Hindlimb muscle (tissue), 1 donor: ENCODE results near the gene STARD3NL. TPM values are rescaled to one million over a fixed set of nuclear protein-coding genes. Genes with fewer than 3 reads are reported as not detected.
"Not testable (repeated sequence)": the region's sequence is repeated elsewhere in the genome, so short reads cannot be mapped to it uniquely, and the experiment has no call there.

Experiments
- DNase-seq: peaks from one replicate; pipeline ENCODE4 v3.0.0-alpha.2; 2013
- polyA plus RNA-seq: library from polyadenylated mRNA; unstranded; fragments of 120-200 nt; gene quantifications from one replicate; pipeline ENCODE4 v1.2.1, GENCODE V29; 2013; ENCODE audit not compliant: insufficient read length

STARD3NL gene
- polyA plus RNA-seq, 1 donor, result 28.3 TPM

DNA sequence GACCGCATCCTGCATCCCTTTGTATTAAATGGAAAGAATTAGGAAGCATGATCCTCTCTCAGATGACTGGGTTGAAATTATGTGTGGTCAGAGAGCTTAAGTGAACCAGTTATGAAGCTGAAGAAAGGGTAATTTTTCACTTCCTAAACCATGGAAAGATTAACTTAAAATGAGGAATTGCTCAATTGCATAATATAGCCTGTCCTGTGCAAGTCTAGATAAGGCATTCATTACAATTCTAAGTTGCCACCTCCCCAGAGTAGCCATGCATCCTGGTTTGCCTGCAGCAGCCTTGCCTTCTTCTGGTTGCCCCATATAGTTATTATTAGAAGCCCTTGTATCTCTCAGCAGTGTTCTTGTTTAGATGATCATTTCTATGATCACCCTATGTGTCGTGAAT lies 45.3 kb downstream of the STARD3NL start:
- DNase-seq, result no peak

GRCh38 chr7:38224392-38224791 lies 46.3 kb downstream of the STARD3NL start:
- DNase-seq, result no peak

GRCh38 chr7:38229386-38229785 lies 51.3 kb downstream of the STARD3NL start:
- DNase-seq, result no peak

- DNase-seq, result no peak
Observed at GRCh38 chr7:38229884-38230642, 52.0 kb downstream of the STARD3NL start.

- DNase-seq, result no peak
Observed at GRCh38 chr7:38232502-38233366, 54.7 kb downstream of the STARD3NL start.

DNA sequence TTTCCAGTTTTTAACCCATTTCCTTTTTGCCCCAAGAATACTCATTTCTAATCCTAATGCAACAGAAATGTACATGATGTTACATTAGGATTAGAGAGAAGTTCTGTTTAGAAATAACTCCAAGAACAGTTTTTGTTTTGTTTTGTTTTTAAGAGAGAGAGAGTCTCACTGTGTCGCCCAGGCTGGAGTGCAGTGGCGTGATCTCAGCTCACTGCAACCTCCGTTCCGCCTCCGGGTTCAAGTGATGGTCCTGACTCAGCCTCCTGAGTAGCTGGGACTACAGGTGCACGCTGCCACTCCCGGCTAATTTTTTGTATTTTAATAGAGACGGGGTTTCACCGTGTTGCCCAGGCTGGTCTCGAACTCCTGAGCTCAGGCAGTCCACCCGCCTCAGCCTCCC lies 56.7 kb downstream of the STARD3NL start:
- DNase-seq, result not testable (repeated sequence)

DNA sequence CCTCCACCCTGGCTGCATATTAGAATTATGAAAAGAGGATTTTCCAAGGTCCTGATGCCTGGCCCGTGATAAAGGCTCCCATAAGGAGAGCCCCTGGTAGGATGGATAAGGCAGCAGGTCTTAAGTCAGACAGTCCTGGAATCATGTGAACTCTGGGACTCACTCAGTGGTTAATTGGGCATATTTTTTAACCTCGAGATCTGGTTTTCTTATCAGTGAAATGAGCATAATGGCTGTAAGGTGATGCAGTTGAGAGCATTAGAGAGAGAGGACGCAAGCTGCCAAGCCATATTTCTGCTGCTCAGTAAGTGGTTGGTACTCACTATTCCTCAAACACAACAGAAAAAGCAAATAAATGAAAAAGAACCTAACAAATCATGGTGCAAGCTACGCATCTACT lies 57.6 kb downstream of the STARD3NL start:
- DNase-seq, result no peak

- DNase-seq, result not testable (repeated sequence)
Observed at GRCh38 chr7:38239129-38239528, 61.1 kb downstream of the STARD3NL start.

DNA sequence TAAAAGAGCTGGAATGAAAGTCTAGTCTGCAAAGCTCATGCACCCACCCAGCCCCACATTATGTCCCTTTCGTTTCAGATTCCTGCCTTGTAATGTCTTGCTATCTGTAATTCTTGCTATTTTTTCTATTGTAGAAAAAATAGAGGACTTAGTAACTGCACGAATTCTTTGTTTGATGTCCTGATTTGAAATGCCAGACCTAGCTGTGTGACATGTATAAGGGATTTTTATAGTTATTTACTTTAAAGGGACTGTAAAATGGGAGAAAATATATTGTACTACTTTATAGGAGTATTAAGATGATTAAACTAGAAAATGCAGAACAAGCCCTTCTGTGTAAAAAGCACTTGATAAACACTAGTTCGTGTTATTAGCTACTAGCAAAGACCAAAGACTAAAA lies 63.0 kb downstream of the STARD3NL start:
- DNase-seq, result no peak

- DNase-seq, result no peak
Observed at GRCh38 chr7:38242814-38243213, 64.8 kb downstream of the STARD3NL start.

DNA sequence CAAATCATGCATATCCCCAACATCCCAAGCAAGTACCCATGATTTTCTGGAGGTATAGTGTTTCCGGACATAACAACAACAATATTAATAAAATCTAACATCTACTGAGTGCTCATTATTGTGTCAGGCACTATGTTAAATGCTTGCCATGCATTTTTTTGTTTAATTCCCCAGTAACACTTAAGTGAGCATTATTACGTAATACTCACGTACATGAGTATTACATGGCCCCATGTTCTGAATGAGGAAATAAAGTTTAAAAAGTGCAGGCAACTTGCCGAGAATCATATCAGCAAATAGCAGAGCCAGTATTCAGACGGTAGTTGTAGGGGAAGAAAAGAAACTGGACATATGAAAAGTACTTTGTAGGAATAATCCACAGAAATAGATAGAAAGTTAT lies 65.3 kb downstream of the STARD3NL start:
- not testable (repeated sequence) for DNase-seq

DNA sequence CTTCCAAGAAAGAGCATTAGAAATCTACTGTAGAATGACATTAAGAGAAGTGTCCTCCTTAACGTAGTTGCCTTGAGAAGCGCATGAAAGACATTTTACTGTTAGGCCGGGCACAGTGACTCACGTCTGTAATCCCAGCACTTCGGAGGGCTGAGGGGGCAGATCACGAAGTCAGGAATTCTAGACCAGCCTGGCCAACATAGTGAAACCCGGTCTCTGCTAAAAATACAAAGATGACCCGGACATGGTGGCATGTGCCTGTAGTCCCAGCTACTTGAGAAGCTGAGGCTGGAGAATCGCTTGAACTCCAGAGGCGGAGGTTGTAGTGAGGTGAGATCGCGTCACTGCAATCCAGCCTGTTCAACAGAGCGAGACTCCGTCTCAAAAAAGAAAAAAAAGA lies 66.5 kb downstream of the STARD3NL start:
- no peak for DNase-seq

DNA sequence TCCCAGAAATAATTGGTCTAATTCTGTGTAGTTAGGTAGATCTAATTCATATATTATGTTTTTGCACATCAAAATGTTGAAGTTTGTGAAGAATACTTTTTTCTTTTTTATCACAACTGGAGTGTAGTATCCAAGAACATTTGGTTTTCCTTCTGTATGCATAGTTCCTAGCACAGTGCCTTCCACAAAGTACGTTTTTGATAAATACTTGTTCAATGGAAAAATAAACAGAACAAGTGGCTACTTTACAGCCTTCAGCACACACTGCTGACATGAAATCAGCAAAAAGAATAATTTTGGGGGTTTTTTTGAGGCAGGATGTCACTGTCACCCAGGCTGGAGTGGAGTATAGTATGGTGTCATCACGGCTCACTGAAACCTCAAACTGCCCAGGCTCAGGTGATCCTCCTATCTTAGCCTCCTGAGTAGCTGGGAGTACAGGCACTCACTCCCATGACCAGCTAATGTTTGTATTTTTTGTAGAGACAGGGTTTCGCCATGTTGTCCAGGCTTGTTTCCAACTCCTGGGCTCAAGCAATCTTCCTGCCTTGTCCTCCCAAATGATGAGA lies 67.4 kb downstream of the STARD3NL start:
- no peak for DNase-seq

- no peak for DNase-seq
Observed at GRCh38 chr7:38248069-38248567, 70.1 kb downstream of the STARD3NL start.

GRCh38 chr7:38249849-38250248 lies 71.8 kb downstream of the STARD3NL start:
- not testable (repeated sequence) for DNase-seq

DNA sequence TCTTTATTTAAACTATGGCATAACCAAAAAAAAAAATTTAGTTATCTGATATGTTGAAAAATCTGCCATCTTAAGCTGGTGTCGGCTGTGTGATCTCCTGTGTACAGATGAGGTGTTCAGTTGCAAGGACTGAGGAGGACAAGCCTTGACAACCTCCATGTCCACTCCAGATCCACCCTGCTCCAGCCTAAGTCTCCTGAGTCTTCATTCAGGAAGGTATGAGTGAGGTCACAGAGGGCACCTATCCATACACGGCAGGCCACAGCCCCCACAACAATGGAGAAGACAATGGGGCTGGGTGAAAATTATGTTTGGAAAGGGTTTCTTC lies 79.3 kb downstream of the STARD3NL start:
- no peak for DNase-seq

GRCh38 chr7:38259157-38259556 lies 81.1 kb downstream of the STARD3NL start:
- not testable (repeated sequence) for DNase-seq

DNA sequence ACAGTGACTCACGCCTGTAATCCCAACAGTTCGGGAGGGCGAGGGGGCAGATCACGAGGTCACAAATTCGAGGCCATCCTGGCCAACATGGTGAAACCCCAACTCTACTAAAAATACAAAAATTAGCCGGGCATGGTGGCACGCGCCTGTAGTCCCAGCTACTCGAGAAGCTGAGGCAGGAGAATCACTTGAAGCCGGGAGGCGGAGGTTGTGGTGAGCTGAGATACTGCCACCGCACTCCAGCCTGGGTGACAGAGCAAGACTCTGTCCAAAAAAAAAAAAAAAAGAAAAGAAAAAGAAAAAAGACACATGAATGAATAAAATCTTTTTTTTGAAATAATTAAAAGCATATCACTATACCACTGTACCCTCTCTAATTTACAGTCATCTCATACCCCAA lies 83.6 kb downstream of the STARD3NL start:
- not testable (repeated sequence) for DNase-seq

DNA sequence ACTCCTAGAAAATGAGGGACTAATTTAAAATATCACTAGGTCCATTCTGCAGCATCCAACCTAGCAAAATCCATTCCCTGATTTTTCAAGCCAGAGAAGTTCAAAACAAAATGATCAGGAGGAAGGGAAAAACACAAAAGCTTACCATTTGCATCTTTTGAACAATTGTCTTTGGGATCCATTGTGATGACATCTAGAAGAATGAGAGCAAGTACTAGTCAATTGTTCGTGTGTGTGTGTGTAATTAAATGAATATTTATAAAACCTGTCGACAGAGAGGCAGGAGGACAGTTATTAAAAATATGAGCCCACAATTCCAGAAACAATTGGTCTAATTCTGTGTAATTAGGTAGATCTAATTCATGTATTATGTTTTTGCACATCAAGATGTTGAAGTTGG lies 84.0 kb downstream of the STARD3NL start:
- DNase-seq, result not testable (repeated sequence)

- DNase-seq, result no peak
Observed at GRCh38 chr7:38262545-38262944, 84.5 kb downstream of the STARD3NL start.

GRCh38 chr7:38263274-38263673 lies 85.2 kb downstream of the STARD3NL start:
- not testable (repeated sequence) for DNase-seq

- not testable (repeated sequence) for DNase-seq
Observed at GRCh38 chr7:38264602-38265001, 86.6 kb downstream of the STARD3NL start.

GRCh38 chr7:38265958-38266357 lies 87.9 kb downstream of the STARD3NL start:
- not testable (repeated sequence) for DNase-seq
